Activated naive CD4-positive, alpha-beta T cell treated with anti-CD3 and anti-CD28 coated beads for 36 hours (primary cell): ENCODE measurements around the gene NGRN. TPM values are rescaled to one million over a fixed set of nuclear protein-coding genes. Genes with fewer than 3 reads are reported as not detected.
A peak's percentile ranks its signal among the peaks of the same experiment; 100 is the strongest.

Source experiments
- CTCF ChIA-PET: fragments of 350-600 bp; sonication (Branson Sonifier 250); formaldehyde crosslinking; loops from one replicate; lab custom pipeline; 2021; ENCODE audit warnings: antibody characterized with exemption; lab: Charles Lee
- DNase-seq: peaks from one replicate; pipeline ENCODE4 v3.0.0-alpha.2; 2020
- H3K27ac Mint-ChIP-seq: one replicate; pipeline ENCODE4 v1.8.0; 2021; ENCODE audit warnings: mild to moderate bottlenecking, mixed read lengths
- H3K27me3 Mint-ChIP-seq: one replicate; pipeline ENCODE4 v1.8.0; 2021; ENCODE audit warnings: low read depth, mixed read lengths
- H3K36me3 Mint-ChIP-seq: one replicate; pipeline ENCODE4 v1.8.0; 2021; ENCODE audit warnings: low read depth, mixed read lengths
- H3K4me1 Mint-ChIP-seq: one replicate; pipeline ENCODE4 v1.8.0; 2021; ENCODE audit warnings: low read depth, mixed read lengths
- H3K4me3 Mint-ChIP-seq: one replicate; pipeline ENCODE4 v1.8.0; 2021; ENCODE audit warnings: mild to moderate bottlenecking, moderate library complexity, mixed read lengths
- H3K9me3 Mint-ChIP-seq: one replicate; pipeline ENCODE4 v1.8.0; 2021; ENCODE audit warnings: mixed read lengths
- intact Hi-C: fragments of 100-400 bp; cut with micrococcal nuclease; formaldehyde crosslinking; loops from one replicate; pipeline ENCODE4 v1.15.1; 2023
- total RNA-seq, 2 experiments: library from RNA; stranded (reverse); gene quantifications; one replicate each; pipeline ENCODE4 v1.2.3, GENCODE V29; 2021

The NGRN gene, protein sequence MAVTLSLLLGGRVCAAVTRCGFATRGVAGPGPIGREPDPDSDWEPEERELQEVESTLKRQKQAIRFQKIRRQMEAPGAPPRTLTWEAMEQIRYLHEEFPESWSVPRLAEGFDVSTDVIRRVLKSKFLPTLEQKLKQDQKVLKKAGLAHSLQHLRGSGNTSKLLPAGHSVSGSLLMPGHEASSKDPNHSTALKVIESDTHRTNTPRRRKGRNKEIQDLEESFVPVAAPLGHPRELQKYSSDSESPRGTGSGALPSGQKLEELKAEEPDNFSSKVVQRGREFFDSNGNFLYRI
- 10 to 100 TPM; 30.7 to 31.0 TPM for total RNA-seq

DNA sequence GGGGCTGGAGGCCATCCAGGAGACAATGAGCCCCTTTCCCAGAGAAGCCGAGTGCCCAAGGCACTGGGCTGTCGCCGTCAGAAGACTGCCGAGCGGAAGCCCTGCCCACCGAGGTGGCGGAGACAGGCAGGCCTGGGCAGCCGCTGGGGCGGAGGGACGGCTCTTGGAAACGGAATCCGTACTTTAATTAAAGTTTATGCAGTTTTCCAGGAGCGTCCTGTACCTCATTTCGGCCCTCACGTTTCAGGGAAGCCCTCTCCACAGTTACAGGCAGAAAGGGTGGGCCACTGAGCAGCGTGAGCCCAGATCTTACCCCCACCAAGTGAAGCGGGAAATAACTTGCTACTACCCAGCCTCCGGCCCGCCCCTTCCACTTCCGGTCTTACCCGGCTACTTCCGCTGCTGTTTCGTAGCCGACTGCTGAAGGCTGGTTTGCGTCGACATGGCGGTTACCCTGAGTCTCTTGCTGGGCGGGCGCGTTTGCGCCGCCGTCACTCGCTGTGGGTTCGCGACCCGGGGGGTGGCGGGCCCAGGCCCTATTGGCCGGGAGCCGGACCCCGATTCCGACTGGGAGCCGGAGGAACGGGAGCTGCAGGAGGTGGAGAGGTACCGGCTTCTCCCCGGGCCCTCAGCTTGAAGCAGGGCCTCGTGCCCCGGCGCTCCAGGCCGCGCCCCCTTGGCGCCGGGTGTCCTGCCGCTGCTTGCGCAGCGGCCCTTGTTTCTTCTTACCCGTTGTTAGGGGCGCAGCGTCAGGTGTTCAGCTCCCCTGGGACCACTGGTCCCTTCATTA, at the start of gene NGRN:
Gene NGRN, plus strand, starts transcription at position 402 of the 790 bp plus-strand sequence. Its CDS starts 41 bp downstream, at position 443.
- H3K36me3 Mint-ChIP-seq, result peaks cover 23% of the 10 kb centered on the region

DNA sequence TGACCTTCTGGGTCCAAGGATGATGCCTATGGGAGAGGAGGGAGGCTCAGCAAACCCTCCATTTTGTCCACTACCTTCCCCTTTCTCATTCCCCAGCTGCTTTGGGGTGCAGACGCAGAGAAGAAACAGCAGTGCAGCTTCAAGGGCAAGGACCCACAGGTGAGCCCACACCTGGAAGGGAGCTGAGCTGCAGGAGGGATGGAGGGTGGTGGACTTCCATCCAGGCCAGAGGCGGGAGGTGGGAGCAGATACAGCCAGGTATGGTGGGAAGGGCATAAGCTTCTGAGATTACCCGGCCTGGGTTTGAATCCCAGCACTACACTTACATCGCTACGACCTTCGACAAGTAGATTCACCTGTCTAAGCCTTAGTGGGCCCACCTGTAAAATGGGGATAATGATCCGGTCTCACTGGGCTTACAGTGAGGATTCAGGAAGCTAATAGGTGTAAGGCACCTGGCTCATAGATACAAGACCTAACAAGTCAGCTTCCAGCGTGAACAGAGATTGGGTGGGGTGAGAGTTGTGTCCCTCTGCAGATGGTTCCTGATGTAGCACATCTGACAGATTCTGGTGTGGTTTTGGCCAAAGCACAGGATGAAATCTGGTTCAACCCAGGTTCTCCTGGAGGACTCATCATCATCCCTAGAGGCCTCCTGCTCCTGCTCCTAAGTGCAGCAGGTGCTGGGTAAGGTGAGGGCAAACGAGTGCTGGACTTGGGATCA, 47.6 kb upstream of the NGRN start:
- Mint-ChIP-seq H3K4me1 (peaks cover 11% of the 10 kb centered on the region), H3K36me3 (no peaks in the 10 kb centered on the region), H3K4me3 (no peak overlapping the region), H3K27ac (no peak overlapping the region), H3K9me3 (no peaks in the 10 kb centered on the region), H3K27me3 (no peaks in the 10 kb centered on the region)
- intact Hi-C loops, result no loop called here
- CTCF ChIA-PET, result interaction anchor here (0.6 to 2.5 kb wide), 10 partner anchors 9 to 447 kb away, joined by 3 to 8 read pairs (median 4); partner anchors contain the start of gene SEMA4B
- DNase-seq, result no peak

More for the DNA sequence above, at the start of gene NGRN:
- H3K27me3 Mint-ChIP-seq, result no peaks in the 10 kb centered on the region
- H3K9me3 Mint-ChIP-seq, result no peaks in the 10 kb centered on the region
- DNase-seq, result peak; percentile 95
- H3K4me3 Mint-ChIP-seq, result peak within 1 kb of the TSS; percentile 83
- intact Hi-C loops, result loop anchor here (1.0 to 10.0 kb wide), 5 partner anchors 17 to 371 kb away; partner anchors contain the start of genes AP3S2, GDPGP1, TTLL13 and ZNF710
- CTCF ChIA-PET, result no interaction called here
- H3K4me1 Mint-ChIP-seq, result peaks cover 34% of the 10 kb centered on the region
- H3K27ac Mint-ChIP-seq, result peak within 1 kb of the TSS; percentile 96

DNA sequence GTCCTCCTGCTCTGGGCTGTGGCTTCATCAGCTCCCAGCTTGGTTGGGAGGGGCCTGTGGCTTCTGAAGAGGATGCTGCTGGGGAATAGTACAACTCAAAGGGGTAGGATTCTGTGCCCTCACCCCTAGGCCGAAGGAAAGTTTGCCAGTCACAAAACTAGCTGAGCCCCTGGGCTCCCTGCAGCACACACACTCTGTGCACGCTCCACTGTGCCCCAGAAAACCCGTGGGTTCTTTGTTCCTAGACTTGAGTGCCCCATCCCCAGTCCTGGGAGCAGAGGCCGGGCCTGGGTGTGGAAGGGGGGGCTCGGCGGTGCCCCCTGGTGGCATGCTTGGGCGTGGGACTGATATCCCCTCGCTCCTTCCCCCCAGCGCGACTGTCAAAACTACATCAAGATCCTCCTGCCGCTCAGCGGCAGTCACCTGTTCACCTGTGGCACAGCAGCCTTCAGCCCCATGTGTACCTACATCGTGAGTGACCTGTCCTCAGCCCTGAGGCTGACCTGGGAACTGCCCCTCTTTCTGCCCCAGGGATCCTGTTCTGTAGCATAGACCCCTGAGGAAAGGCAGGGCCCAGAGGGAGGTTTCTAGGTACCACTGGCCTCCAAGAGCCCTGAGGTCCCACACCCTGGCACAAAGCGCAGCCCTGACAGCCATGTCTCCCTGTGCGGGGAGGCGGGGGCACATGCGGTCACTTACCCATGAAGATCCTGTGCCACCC, 45.9 kb upstream of the NGRN start:
- Mint-ChIP-seq H3K36me3 (no peaks in the 10 kb centered on the region), H3K9me3 (no peaks in the 10 kb centered on the region), H3K4me1 (peaks cover 2% of the 10 kb centered on the region), H3K27me3 (no peaks in the 10 kb centered on the region), H3K4me3 (no peak overlapping the region), H3K27ac (no peak overlapping the region)
- intact Hi-C loops, result no loop called here
- CTCF ChIA-PET, result interaction anchor here (0.7 to 2.6 kb wide), 12 partner anchors 11 to 602 kb away, joined by 3 to 8 read pairs (median 3); partner anchors contain the start of gene SEMA4B
- DNase-seq, result peak; percentile 55

DNA sequence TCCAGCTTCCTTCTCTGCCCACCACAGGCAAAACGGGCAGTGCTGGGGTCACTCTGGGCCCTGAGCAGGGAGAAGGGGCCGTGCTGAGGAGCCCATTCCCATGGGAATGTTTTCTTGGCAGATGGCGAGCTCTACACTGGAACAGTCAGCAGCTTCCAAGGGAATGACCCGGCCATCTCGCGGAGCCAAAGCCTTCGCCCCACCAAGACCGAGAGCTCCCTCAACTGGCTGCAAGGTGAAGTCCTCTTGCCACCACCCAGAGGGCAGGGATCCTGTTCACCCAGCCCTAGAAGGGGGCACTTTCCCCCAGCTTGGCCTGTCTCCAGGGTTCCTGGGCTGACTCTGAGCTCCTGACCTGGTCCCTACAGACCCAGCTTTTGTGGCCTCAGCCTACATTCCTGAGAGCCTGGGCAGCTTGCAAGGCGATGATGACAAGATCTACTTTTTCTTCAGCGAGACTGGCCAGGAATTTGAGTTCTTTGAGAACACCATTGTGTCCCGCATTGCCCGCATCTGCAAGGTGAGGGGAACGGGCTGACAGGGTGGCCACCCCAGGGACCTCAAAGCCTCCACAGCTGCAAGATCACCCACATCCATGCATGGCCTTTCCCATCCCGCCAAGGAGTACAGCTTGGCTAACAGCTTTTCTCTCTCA, 44.1 kb upstream of the NGRN start:
- H3K4me3 Mint-ChIP-seq, result no peak overlapping the region
- H3K27me3 Mint-ChIP-seq, result no peaks in the 10 kb centered on the region
- no peaks in the 10 kb centered on the region for H3K9me3 Mint-ChIP-seq
- DNase-seq, result peak; percentile 58
- peaks cover 2% of the 10 kb centered on the region for H3K4me1 Mint-ChIP-seq
- no peak overlapping the region for H3K27ac Mint-ChIP-seq
- intact Hi-C loops, result loop anchor here (1.0 kb wide), 1 partner anchor 78 kb away; no protein-coding TSS in a partner anchor
- CTCF ChIA-PET, result interaction anchor here (0.6 to 2.6 kb wide), 22 partner anchors 12 to 356 kb away, joined by 3 to 18 read pairs (median 4); partner anchors contain the start of gene CIB1
- no peaks in the 10 kb centered on the region for H3K36me3 Mint-ChIP-seq

DNA sequence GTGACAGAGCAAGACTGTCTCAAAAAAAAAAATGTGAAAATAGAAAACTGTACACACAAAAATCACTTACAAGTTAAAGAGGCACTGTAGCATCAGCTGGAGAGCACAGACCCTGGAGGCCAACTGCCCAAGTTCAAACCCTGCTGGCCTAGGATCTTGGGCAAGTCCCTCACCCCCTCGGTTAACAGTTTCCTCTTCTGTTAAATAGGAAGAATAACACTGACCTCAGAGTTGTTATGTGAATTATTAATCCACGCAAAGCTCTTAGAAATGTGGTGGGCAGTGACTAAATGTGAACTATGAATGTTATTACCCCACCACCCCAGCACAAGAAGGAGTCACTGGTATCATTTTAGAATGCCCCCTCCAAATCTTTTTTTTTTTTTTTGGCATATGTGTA, 42.9 kb upstream of the NGRN start:
- no peak overlapping the region for H3K4me3 Mint-ChIP-seq
- CTCF ChIA-PET, result interaction anchor here (0.6 to 1.9 kb wide), 7 partner anchors 9 to 71 kb away, joined by 3 to 18 read pairs (median 4); partner anchors contain the start of gene CIB1
- peaks cover 2% of the 10 kb centered on the region for H3K4me1 Mint-ChIP-seq
- intact Hi-C loops, result no loop called here
- no peaks in the 10 kb centered on the region for H3K9me3 Mint-ChIP-seq
- H3K36me3 Mint-ChIP-seq, result peaks cover 2% of the 10 kb centered on the region
- no peak overlapping the region for H3K27ac Mint-ChIP-seq
- no peak for DNase-seq
- no peaks in the 10 kb centered on the region for H3K27me3 Mint-ChIP-seq

DNA sequence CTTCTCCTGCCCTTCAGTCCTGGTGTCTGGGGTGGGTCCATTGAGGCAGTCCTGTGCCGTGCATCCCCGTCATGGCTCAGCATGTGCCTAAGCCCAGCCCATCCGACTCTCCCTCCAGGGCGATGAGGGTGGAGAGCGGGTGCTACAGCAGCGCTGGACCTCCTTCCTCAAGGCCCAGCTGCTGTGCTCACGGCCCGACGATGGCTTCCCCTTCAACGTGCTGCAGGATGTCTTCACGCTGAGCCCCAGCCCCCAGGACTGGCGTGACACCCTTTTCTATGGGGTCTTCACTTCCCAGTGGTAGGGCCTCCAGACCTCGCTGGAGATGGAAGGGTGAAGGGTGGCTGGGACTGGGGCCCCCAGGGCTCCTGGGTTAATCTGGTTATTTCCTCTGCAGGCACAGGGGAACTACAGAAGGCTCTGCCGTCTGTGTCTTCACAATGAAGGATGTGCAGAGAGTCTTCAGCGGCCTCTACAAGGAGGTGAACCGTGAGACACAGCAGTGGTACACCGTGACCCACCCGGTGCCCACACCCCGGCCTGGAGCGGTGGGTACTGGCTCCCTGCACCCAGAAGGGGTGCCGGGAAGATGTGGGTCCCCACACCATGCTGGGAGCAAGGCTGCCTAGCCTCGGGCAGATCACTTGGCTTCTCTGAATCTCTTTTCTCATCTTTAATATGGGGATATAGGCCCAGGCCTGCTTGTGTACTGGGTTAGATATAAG, 41.9 kb upstream of the NGRN start:
- H3K9me3 Mint-ChIP-seq, result no peaks in the 10 kb centered on the region
- CTCF ChIA-PET, result interaction anchor here (1.3 to 1.4 kb wide), 2 partner anchors 9 to 10 kb away, joined by 4 to 6 read pairs; no protein-coding TSS in a partner anchor

DNA sequence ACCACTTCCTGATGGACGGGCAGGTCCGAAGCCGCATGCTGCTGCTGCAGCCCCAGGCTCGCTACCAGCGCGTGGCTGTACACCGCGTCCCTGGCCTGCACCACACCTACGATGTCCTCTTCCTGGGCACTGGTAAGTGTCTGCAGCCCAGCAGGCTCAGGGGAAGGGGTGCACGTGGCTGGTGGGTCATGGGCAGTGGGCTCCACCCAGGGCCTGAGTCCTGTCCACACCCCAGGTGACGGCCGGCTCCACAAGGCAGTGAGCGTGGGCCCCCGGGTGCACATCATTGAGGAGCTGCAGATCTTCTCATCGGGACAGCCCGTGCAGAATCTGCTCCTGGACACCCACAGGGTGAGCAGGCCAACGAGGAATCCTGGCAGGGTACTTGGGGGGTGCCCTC, 40.4 kb upstream of the NGRN start:
- no peak for DNase-seq
- intact Hi-C loops, result no loop called here
- Mint-ChIP-seq H3K4me3 (no peak overlapping the region), H3K4me1 (peaks cover 10% of the 10 kb centered on the region), H3K9me3 (no peaks in the 10 kb centered on the region), H3K36me3 (peaks cover 11% of the 10 kb centered on the region), H3K27me3 (no peaks in the 10 kb centered on the region), H3K27ac (no peak overlapping the region)
- CTCF ChIA-PET, result interaction anchor here (1.2 kb wide), 1 partner anchor 52 kb away, joined by 3 read pairs; no protein-coding TSS in a partner anchor

More for the DNA sequence above, 41.9 kb upstream of the NGRN start:
- no peak overlapping the region for H3K27ac Mint-ChIP-seq
- H3K4me1 Mint-ChIP-seq, result peaks cover 2% of the 10 kb centered on the region
- intact Hi-C loops, result no loop called here
- H3K36me3 Mint-ChIP-seq, result peaks cover 2% of the 10 kb centered on the region
- no peak for DNase-seq
- H3K27me3 Mint-ChIP-seq, result no peaks in the 10 kb centered on the region
- H3K4me3 Mint-ChIP-seq, result no peak overlapping the region

DNA sequence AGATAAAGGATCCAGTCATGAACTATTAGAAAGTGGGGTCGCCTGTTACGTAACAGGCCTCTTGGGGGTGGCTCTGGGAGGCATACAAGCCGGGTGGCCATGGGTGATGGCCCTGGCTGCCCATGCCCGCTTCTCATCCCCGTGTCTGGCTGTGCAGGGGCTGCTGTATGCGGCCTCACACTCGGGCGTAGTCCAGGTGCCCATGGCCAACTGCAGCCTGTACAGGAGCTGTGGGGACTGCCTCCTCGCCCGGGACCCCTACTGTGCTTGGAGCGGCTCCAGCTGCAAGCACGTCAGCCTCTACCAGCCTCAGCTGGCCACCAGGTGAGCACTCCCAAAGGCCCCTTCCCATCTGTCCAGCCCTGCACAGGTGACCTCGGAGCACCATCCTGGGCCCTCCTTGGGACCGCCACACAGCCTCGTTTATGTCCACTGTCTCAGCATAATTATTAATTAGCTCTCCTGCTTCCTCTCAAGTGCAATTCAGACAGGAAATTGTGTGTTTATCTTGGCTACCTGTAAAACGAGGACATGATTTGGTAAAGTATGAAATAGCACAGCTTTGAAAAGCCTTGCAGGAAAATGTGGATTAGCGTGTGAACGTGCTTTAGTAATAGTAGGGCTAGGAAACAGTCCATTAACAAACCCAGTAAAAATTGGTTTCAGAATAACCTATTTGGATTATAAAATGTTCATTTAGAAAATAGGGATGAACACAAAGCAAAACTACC, 39.8 kb upstream of the NGRN start:
- no peak for DNase-seq
- Mint-ChIP-seq H3K27ac (no peak overlapping the region), H3K9me3 (no peaks in the 10 kb centered on the region), H3K36me3 (peaks cover 16% of the 10 kb centered on the region), H3K4me1 (peaks cover 16% of the 10 kb centered on the region), H3K27me3 (no peaks in the 10 kb centered on the region), H3K4me3 (no peak overlapping the region)
- CTCF ChIA-PET, result interaction anchor here (0.8 to 1.2 kb wide), 2 partner anchors 8 to 52 kb away, joined by 3 to 4 read pairs; no protein-coding TSS in a partner anchor
- intact Hi-C loops, result no loop called here

DNA sequence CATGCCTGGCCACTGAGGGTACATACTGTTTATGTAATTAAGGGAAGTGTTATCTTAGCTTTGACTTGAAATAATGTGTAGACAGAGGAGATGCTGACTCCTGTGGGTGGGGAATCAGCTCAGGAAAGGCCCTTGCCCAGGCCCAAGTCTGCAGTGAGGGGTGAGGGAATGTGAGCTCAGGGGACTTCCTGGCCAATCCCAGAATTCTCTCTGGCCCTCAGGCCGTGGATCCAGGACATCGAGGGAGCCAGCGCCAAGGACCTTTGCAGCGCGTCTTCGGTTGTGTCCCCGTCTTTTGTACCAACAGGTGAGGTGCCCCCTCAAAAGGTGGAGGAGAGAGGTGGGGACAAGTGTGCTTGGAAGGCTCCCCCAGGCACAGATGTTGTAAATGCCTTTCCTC, 38.1 kb upstream of the NGRN start:
- no peaks in the 10 kb centered on the region for H3K9me3 Mint-ChIP-seq
- no peaks in the 10 kb centered on the region for H3K27me3 Mint-ChIP-seq
- no peak for DNase-seq
- no peak overlapping the region for H3K27ac Mint-ChIP-seq
- intact Hi-C loops, result no loop called here
- CTCF ChIA-PET, result interaction anchor here (0.7 kb wide), 1 partner anchor 580 kb away, joined by 3 read pairs; no protein-coding TSS in a partner anchor
- peaks cover 29% of the 10 kb centered on the region for H3K36me3 Mint-ChIP-seq
- H3K4me3 Mint-ChIP-seq, result no peak overlapping the region
- H3K4me1 Mint-ChIP-seq, result peaks cover 30% of the 10 kb centered on the region
